KMS-11 (cell line): ENCODE measurements around the gene ASIC3.

Experiments used
- H2AFZ ChIP-seq: fragments of 200-600 bp; sonication (generic); 2 replicates; pipeline ENCODE4 v1.6.1; 2016; ENCODE audit warnings: antibody characterized with exemption, mixed run types, low read depth
- H3K27ac ChIP-seq: fragments of 200-600 bp; sonication (generic); 2 replicates; pipeline ENCODE4 v1.6.1; 2016; ENCODE audit warnings: mild to moderate bottlenecking, mixed run types
- H3K27me3 ChIP-seq: fragments of 200-600 bp; sonication (generic); 2 replicates; pipeline ENCODE4 v1.6.1; 2017; ENCODE audit warnings: mild to moderate bottlenecking, low read depth, mixed run types, moderate library complexity; ENCODE audit not compliant: insufficient read depth
- H3K36me3 ChIP-seq: fragments of 200-600 bp; sonication (generic); 2 replicates; pipeline ENCODE4 v1.6.1; 2017; ENCODE audit warnings: mild to moderate bottlenecking, mixed run types; ENCODE audit not compliant: insufficient read depth
- H3K4me1 ChIP-seq: fragments of 200-600 bp; sonication (generic); 2 replicates; pipeline ENCODE4 v1.6.1; 2016; ENCODE audit warnings: mild to moderate bottlenecking, low read depth, mixed run types; ENCODE audit not compliant: poor library complexity, severe bottlenecking
- H3K4me2 ChIP-seq: fragments of 200-600 bp; sonication (generic); 2 replicates; pipeline ENCODE4 v1.7.0; 2016; ENCODE audit warnings: mild to moderate bottlenecking, mixed run types
- H3K4me3 ChIP-seq: fragments of 200-600 bp; sonication (generic); IDR thresholded peaks from 2 replicates; pipeline ENCODE4 v1.6.1; 2017; ENCODE audit warnings: low read depth, low read length, mixed read lengths; ENCODE audit not compliant: insufficient read depth
- H3K79me2 ChIP-seq: fragments of 200-600 bp; sonication (generic); 2 replicates; pipeline ENCODE4 v1.6.1; 2016; ENCODE audit warnings: low read depth, mixed run types; ENCODE audit not compliant: insufficient read depth
- H3K9ac ChIP-seq: fragments of 200-600 bp; sonication (generic); 2 replicates; pipeline ENCODE4 v1.6.1; 2016; ENCODE audit warnings: mild to moderate bottlenecking, mixed run types
- H4K20me1 ChIP-seq: fragments of 200-600 bp; sonication (generic); 2 replicates; pipeline ENCODE4 v1.6.1; 2016; ENCODE audit warnings: mild to moderate bottlenecking, mixed run types; ENCODE audit not compliant: insufficient read depth
- CTCF ChIP-seq: fragments of 200-600 bp; sonication (generic); conservative IDR thresholded peaks from 2 replicates; pipeline ENCODE4 v1.6.1; 2017; ENCODE audit warnings: low read depth, mild to moderate bottlenecking, antibody characterized with exemption, low read length, moderate library complexity, mixed read lengths

The ASIC3 gene

GRCh38 chr7:151064454-151064853, 16.1 kb downstream of the ASIC3 start:
- Histone ChIP-seq H2AFZ (no peak overlapping the region), H4K20me1 (no peaks in the 10 kb centered on the region), H3K9ac (no peak overlapping the region), H3K4me2 (no peak overlapping the region), H3K79me2 (peaks cover 22% of the 10 kb centered on the region; the same call in 1 of the 2 replicates), H3K27me3 (no peaks in the 10 kb centered on the region), H3K27ac (no peak overlapping the region), H3K36me3 (no peaks in the 10 kb centered on the region; the same call in 1 of the 2 replicates), H3K4me1 (peaks cover 7% of the 10 kb centered on the region), H3K4me3 (no peak overlapping the region)
- no peak for TF ChIP-seq CTCF

- Histone ChIP-seq H2AFZ (no peak overlapping the region), H3K27me3 (no peaks in the 10 kb centered on the region), H3K4me1 (peaks cover 7% of the 10 kb centered on the region), H4K20me1 (no peaks in the 10 kb centered on the region), H3K9ac (no peak overlapping the region), H3K27ac (no peak overlapping the region), H3K36me3 (peaks cover 2% of the 10 kb centered on the region; the same call in 1 of the 2 replicates), H3K4me2 (no peak overlapping the region), H3K4me3 (no peak overlapping the region), H3K79me2 (peaks cover 20% of the 10 kb centered on the region; the same call in 1 of the 2 replicates)
- no peak for TF ChIP-seq CTCF
Observed at GRCh38 chr7:151064993-151065392, 16.7 kb downstream of the ASIC3 start.

- H3K79me2 ChIP-seq: peaks cover 15% of the 10 kb centered on the region; the same call in 1 of the 2 replicates
- no peaks in the 10 kb centered on the region for H4K20me1 ChIP-seq
- no peaks in the 10 kb centered on the region for H3K27me3 ChIP-seq
- H2AFZ ChIP-seq: no peak overlapping the region
- TF ChIP-seq CTCF: no peak
- no peak overlapping the region for H3K27ac ChIP-seq
- peaks cover 6% of the 10 kb centered on the region for H3K4me1 ChIP-seq
- H3K9ac ChIP-seq: no peak overlapping the region
- H3K4me2 ChIP-seq: no peak overlapping the region
- H3K4me3 ChIP-seq: no peak overlapping the region
- H3K36me3 ChIP-seq: peaks cover 8% of the 10 kb centered on the region; the same call in 1 of the 2 replicates
Observed at GRCh38 chr7:151065516-151065915, 17.2 kb downstream of the ASIC3 start.

DNA sequence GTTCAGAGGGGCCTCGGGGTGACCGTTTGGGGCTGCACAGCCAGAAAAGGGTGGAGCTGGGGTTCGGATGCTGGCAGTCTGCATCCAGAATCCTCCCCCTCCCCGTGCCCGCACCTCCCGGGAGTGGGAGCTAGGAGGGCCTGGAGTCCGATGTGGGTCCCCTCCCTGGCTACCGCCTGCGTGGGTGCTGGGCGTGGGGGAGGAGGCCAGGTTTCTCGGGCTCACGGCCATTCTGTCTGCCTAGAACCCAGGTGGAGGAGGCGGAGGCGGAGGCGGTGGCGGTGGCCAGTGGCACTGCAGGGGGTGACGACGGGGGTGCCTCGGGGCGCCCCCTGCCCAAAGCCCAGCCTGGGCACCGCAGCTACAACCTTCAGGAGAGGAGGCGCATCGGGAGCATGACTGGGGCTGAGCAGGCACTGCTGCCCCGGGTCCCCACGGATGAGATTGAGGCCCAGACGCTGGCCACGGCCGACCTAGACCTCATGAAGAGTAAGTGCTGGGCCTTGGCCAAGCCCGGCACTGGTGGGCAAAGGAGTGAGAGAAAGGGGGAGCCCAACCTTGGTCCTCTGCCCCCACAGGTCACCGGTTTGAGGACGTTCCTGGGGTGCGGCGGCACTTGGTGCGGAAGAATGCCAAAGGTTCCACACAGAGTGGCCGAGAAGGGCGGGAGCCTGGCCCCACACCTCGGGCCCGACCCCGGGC, 18.1 kb downstream of the ASIC3 start:
- no peak for TF ChIP-seq CTCF
- Histone ChIP-seq H3K79me2 (peaks cover 8% of the 10 kb centered on the region; the same call in 1 of the 2 replicates), H3K36me3 (peaks cover 8% of the 10 kb centered on the region; the same call in 1 of the 2 replicates)

More for the DNA sequence above, 18.1 kb downstream of the ASIC3 start:
- H3K27me3 ChIP-seq: no peaks in the 10 kb centered on the region
- H3K4me3 ChIP-seq: no peak overlapping the region
- H3K27ac ChIP-seq: no peak overlapping the region
- H2AFZ ChIP-seq: no peak overlapping the region
- no peak overlapping the region for H3K4me2 ChIP-seq
- H3K4me1 ChIP-seq: no peaks in the 10 kb centered on the region
- no peak overlapping the region for H3K9ac ChIP-seq
- no peaks in the 10 kb centered on the region for H4K20me1 ChIP-seq
